HepG2 (cell line): Measurements from ENCODE around the gene CRYBB2. TPM values are rescaled to one million over a fixed set of nuclear protein-coding genes. Genes with fewer than 3 reads are reported as not detected.

Experiments used
- ATAC-seq: fragments of 200-7000 bp; cut with Tn5 transposase; 3 replicates; pipeline ENCODE4 v1.9.1; 2020; ENCODE audit warnings: mild to moderate bottlenecking, moderate library complexity
- BruUV-seq: library from RNA; stranded (reverse); fragments of 400-500 nt; replicated peaks from 2 replicates; lab custom pipeline; 2021; lab: Mats Ljungman, UMichigan
- CTCF ChIA-PET: fragments of 300-600 bp; formaldehyde crosslinking; extraction: SDS; loops from one replicate; lab custom pipeline; 2021; ENCODE audit warnings: low total read pairs, inconsistent platforms, low intra/inter-chr PET ratio; lab: Yijun Ruan, JAX
- POLR2A ChIA-PET: fragments of 350-600 bp; sonication (Branson Sonifier 250); formaldehyde crosslinking; loops from one replicate; lab custom pipeline; 2020; ENCODE audit warnings: antibody characterized with exemption, inconsistent platforms; lab: Yijun Ruan, JAX
- DNase-seq: peaks from one replicate; pipeline ENCODE4 v3.0.0-alpha.2; 2015; ENCODE audit warnings: low spot score
- FAIRE-seq: peaks from 3 replicates; lab custom pipeline; 2011; peaks lifted over from hg19 to GRCh38; lab: Jason Lieb, UNC
- H2AFZ ChIP-seq: one replicate; pipeline ENCODE4 v1.6.1; 2011; ENCODE audit warnings: low read length, inconsistent platforms
- H3K27ac ChIP-seq: fragments of 300-600 bp; 3 replicates; pipeline ENCODE4 v1.8.0; 2011; ENCODE audit warnings: mixed run types, mild to moderate bottlenecking, mixed read lengths, low read length, inconsistent platforms; ENCODE audit not compliant: insufficient read depth; ENCODE audit errors: extremely low read length
- H3K27me3 ChIP-seq, 2 experiments: fragments of 200-600 bp in 1 of 2; 2 replicates in 1 of 2; 3 replicates in 1 of 2; pipeline versions ENCODE4 v1.6.0 to v1.8.0; 2011; ENCODE audit warnings: low read length in 2 of 2, mild to moderate bottlenecking in 2 of 2, moderate library complexity in 2 of 2, inconsistent platforms in 1 of 2; ENCODE audit not compliant: insufficient read depth in 2 of 2, control insufficient read depth in 1 of 2
- H3K36me3 ChIP-seq, 2 experiments: fragments of 200-600 bp in 1 of 2; replicated peaks in 1 of 2; 2 replicates in 1 of 2; 3 replicates in 1 of 2; pipeline versions ENCODE4 v1.5.1 to v1.8.0; 2011; ENCODE audit warnings: low read length in 2 of 2, inconsistent platforms in 1 of 2; ENCODE audit not compliant: insufficient read depth in 2 of 2, control insufficient read depth in 1 of 2
- H3K4me1 ChIP-seq: 2 replicates; pipeline ENCODE4 v1.5.1; 2012; ENCODE audit warnings: low read length, inconsistent platforms; ENCODE audit not compliant: insufficient read depth
- H3K4me2 ChIP-seq: 2 replicates; pipeline ENCODE4 v1.6.0; 2011; ENCODE audit warnings: low read depth, low read length, inconsistent platforms
- H3K4me3 ChIP-seq, 3 experiments: fragments of 200-600 bp in 1 of 3; sonication (generic), shearing (Covaris generic) in 1 of 3; replicated peaks in 1 of 3; 2 replicates each; pipeline ENCODE4 v1.5.1; 2011 to 2016; ENCODE audit warnings: low read length in 3 of 3, inconsistent platforms in 2 of 3, low read depth in 2 of 3, mild to moderate bottlenecking in 2 of 3, control low read depth in 1 of 3, mixed read lengths in 1 of 3; ENCODE audit not compliant: insufficient read depth in 1 of 3
- H3K79me2 ChIP-seq: one replicate; pipeline ENCODE4 v1.6.1; 2011; ENCODE audit warnings: low read length, inconsistent platforms; ENCODE audit not compliant: insufficient read depth
- H3K9ac ChIP-seq: 2 replicates; pipeline ENCODE4 v1.6.0; 2011; ENCODE audit warnings: mild to moderate bottlenecking, low read depth, low read length, inconsistent platforms; ENCODE audit not compliant: insufficient read depth
- H3K9me3 ChIP-seq: 2 replicates; pipeline ENCODE4 v1.5.1; 2012; ENCODE audit warnings: mild to moderate bottlenecking, low read length
- H4K20me1 ChIP-seq: 2 replicates; pipeline ENCODE4 v1.6.0; 2011; ENCODE audit warnings: inconsistent platforms, mild to moderate bottlenecking, low read length, moderate library complexity; ENCODE audit not compliant: insufficient read depth
- CENPX ChIP-seq: sonication (generic); formaldehyde crosslinking; IDR thresholded peaks from 2 replicates; pipeline ENCODE4 v1.9.0; 2021; ENCODE audit warnings: mild to moderate bottlenecking, missing genetic modification reagents, moderate library complexity
- GPN1 ChIP-seq: sonication (generic); formaldehyde crosslinking; IDR thresholded peaks from 2 replicates; pipeline ENCODE4 v1.5.1; 2020; ENCODE audit warnings: missing genetic modification reagents, borderline replicate concordance
- HNF4G ChIP-seq, 2 experiments: sonication (generic) in 1 of 2; formaldehyde crosslinking in 1 of 2; IDR thresholded peaks; 2 replicates each; pipeline versions ENCODE4 v1.4.0 to v1.6.1; 2011 to 2020; ENCODE audit warnings: borderline replicate concordance in 2 of 2, low read depth in 2 of 2, mild to moderate bottlenecking in 2 of 2, low read length in 1 of 2, missing genetic modification reagents in 1 of 2, moderate library complexity in 1 of 2
- KDM5B ChIP-seq: sonication (generic); formaldehyde crosslinking; IDR thresholded peaks from 2 replicates; pipeline ENCODE4 v1.4.0; 2020; ENCODE audit warnings: missing genetic modification reagents, mild to moderate bottlenecking, borderline replicate concordance
- MIXL1 ChIP-seq: IDR thresholded peaks from 2 replicates; pipeline ENCODE4 v1.6.1; 2016
- MLLT10 ChIP-seq: sonication (generic); formaldehyde crosslinking; IDR thresholded peaks from 2 replicates; pipeline ENCODE4 v1.4.0; 2020; ENCODE audit warnings: missing genetic modification reagents
- MXI1 ChIP-seq: IDR thresholded peaks from 3 replicates; pipeline ENCODE4 v1.6.1; 2012; ENCODE audit warnings: low read depth, low read length, inconsistent platforms, borderline replicate concordance
- NFKB2 ChIP-seq: sonication (generic); formaldehyde crosslinking; IDR thresholded peaks from 2 replicates; pipeline ENCODE4 v1.4.0; 2020; ENCODE audit warnings: missing genetic modification reagents, borderline replicate concordance
- RARG ChIP-seq: sonication (generic); formaldehyde crosslinking; IDR thresholded peaks from 2 replicates; pipeline ENCODE4 v1.4.0; 2020; ENCODE audit warnings: low read depth, mild to moderate bottlenecking, missing genetic modification reagents
- SIN3A ChIP-seq: IDR thresholded peaks from 2 replicates; pipeline ENCODE4 v1.6.1; 2011; ENCODE audit warnings: low read depth, mild to moderate bottlenecking, control low read depth, low read length, borderline replicate concordance
- SMYD3 ChIP-seq: sonication (generic); formaldehyde crosslinking; IDR thresholded peaks from 2 replicates; pipeline ENCODE4 v1.8.1; 2023; ENCODE audit warnings: mild to moderate bottlenecking, missing genetic modification reagents
- TBL1XR1 ChIP-seq: fragments of 150-350 bp; IDR thresholded peaks from 2 replicates; pipeline ENCODE4 v1.6.1; 2014; ENCODE audit warnings: borderline replicate concordance, low read length; ENCODE audit not compliant: partially characterized antibody
- U2AF1 ChIP-seq: fragments of 200-400 bp; formaldehyde crosslinking; optimal IDR thresholded peaks from 2 replicates; pipeline ENCODE3; 2017; ENCODE audit warnings: mild to moderate bottlenecking, low read depth, low read length
- ZNF121 ChIP-seq: sonication (generic); formaldehyde crosslinking; IDR thresholded peaks from 2 replicates; pipeline ENCODE4 v1.5.0; 2020; ENCODE audit warnings: mild to moderate bottlenecking, missing genetic modification reagents
- ZNF34 ChIP-seq: sonication (generic); formaldehyde crosslinking; IDR thresholded peaks from 2 replicates; pipeline ENCODE4 v1.4.0; 2020; ENCODE audit warnings: mild to moderate bottlenecking, missing genetic modification reagents, borderline replicate concordance
- ZNF572 ChIP-seq: sonication (generic); formaldehyde crosslinking; IDR thresholded peaks from 2 replicates; pipeline ENCODE4 v1.5.1; 2020; ENCODE audit warnings: mild to moderate bottlenecking, missing genetic modification reagents
- WGBS: methylation state at CpG from one replicate; pipeline ENCODE4 v1.1.6; 2017; ENCODE audit warnings: low lambda C conversion rate; 5-methylcytosine and 5-hydroxymethylcytosine counted together
- in situ Hi-C: cut with HindIII; loops from 2 replicates; pipeline ENCODE4 v1.10.0; 2017; ENCODE audit warnings: low pct_unique_long_range_greater_than_20kb; ENCODE audit not compliant: extremely low pct_ligation_motif_present
- intact Hi-C: fragments of 100-400 bp; cut with micrococcal nuclease; formaldehyde crosslinking; loops from one replicate; pipeline ENCODE4 v1.10.0; 2022; ENCODE audit not compliant: unreplicated experiment
- polyA plus RNA-seq, 8 experiments: library from polyadenylated mRNA; depleted of rRNA in 3 of 8; stranded (reverse) in 7 of 8; unstranded in 1 of 8; fragments of >200 nt; fragmentation: Illumina TruSeq in 4 of 8; extraction: Trizol in 4 of 8; gene quantifications; 2 replicates each; pipeline versions ENCODE4 v1.2.1 to v1.2.3, GENCODE V29; 2011 to 2016; ENCODE audit warnings: low read depth in 4 of 8, missing spikeins in 1 of 8, mixed read lengths in 1 of 8; ENCODE audit not compliant: insufficient read depth in 1 of 8
- total RNA-seq, 5 experiments: library from RNA; depleted of rRNA; stranded (reverse); fragments of >200 nt; fragmentation: Illumina TruSeq; extraction: Trizol; gene quantifications; 2 replicates each; pipeline ENCODE4 v1.2.3, GENCODE V29; 2016; ENCODE audit warnings: low read depth in 1 of 5
- TF ChIP-seq, protein P1 (sequence below): sonication (generic); formaldehyde crosslinking; IDR thresholded peaks from 2 replicates; pipeline ENCODE4 v1.8.1; 2023; ENCODE audit warnings: mild to moderate bottlenecking, inconsistent platforms, moderate library complexity, missing genetic modification reagents, borderline replicate concordance

CRYBB2 gene
- total and polyA plus RNA-seq, 2 of the 13 experiments (the other 11 are each of a cell fraction or from before 2014, with no cell fraction given) = 0.11 to 0.18 TPM

DNA sequence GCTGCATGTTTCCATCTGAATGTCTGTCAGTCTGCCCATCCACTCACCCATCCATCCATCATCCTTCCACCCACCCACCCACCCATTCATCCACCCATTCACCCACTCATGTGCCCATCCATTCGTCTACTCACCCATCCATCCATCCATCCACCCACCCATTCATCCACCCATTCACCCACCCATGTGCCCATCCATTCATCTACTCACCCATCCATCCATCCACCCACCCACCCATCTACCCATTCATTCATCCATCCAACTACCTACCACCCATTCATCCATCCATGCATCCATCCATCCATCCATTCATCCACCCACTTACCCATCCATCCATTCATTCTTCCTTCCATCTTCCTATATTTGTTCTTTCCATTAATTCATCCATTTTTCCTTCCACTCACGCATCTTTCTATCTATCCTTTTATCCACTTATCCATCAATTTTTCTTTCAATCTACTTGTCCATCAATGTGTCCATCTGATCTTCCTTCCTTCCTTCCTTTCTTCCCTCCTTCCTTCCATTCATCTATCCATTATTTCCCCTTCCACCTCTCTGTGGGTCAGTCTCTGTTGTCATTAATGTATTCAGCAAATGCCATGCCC lies 11.8 kb upstream of the CRYBB2 start:
- H2AFZ ChIP-seq = no peak overlapping the region
- no peak overlapping the region for H3K4me2 ChIP-seq
- H4K20me1 ChIP-seq = no peaks in the 10 kb centered on the region
- CTCF ChIA-PET = no interaction called here
- WGBS = 72% methylated on average over 2 of the region's 2 CpGs
- H3K36me3 ChIP-seq = no peaks in the 10 kb centered on the region
- no peak for FAIRE-seq
- no peak overlapping the region for H3K4me3 ChIP-seq
- DNase-seq = no peak
- no peak overlapping the region for H3K9ac ChIP-seq
- H3K9me3 ChIP-seq = no peaks in the 10 kb centered on the region
- no peaks in the 10 kb centered on the region for H3K79me2 ChIP-seq
- POLR2A ChIA-PET = no interaction called here
- H3K27ac ChIP-seq = no peak overlapping the region
- intact Hi-C loops (no loop called here), in situ Hi-C loops (no loop called here)
- BruUV-seq = no TSS peak
- no peak for TF ChIP-seq SMYD3 (CRISPR knock-in tag)
- no peak for TF ChIP-seq MXI1
- no peak for TF ChIP-seq U2AF1
- no peak for TF ChIP-seq NFKB2 (CRISPR knock-in tag)
- TF ChIP-seq ZNF34 (CRISPR knock-in tag) = no peak
- TF ChIP-seq, protein P1, sequence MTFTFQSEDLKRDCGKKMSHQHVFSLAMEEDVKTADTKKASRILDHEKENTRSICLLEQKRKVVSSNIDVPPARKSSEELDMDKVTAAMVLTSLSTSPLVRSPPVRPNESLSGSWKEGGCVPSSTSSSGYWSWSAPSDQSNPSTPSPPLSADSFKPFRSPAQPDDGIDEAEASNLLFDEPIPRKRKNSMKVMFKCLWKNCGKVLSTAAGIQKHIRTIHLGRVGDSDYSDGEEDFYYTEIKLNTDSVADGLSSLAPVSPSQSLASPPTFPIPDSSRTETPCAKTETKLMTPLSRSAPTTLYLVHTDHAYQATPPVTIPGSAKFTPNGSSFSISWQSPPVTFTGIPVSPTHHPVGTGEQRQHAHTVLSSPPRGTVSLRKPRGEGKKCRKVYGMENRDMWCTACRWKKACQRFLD (CRISPR knock-in tag) = no peak
- TF ChIP-seq GPN1 = no peak
- no peak for TF ChIP-seq MIXL1
- H3K4me1 ChIP-seq = peaks cover 15% of the 10 kb centered on the region
- H3K27me3 ChIP-seq = no peaks in the 10 kb centered on the region
- no peak for ATAC-seq

DNA sequence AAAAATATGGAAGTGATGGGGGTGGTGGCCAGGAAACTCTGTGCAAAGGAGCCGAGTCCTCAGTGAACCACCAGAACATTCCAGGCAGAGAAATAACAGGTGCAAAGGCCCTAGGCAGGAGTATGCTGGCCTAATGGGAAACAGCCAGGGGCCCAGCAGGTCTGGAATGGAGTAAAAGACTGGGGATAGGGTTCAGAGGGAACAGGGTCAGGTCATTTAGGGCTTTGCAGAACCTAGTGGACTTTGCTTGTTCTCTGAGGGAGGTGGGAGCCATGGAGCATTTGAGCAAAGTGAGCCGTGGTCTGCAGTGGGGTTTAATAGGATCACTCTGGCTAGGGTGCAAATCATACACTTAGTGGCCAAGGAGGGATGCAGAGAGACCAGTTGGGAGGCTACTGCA lies 11.1 kb upstream of the CRYBB2 start:
- peak; percentile 45 for ATAC-seq
- no peak for TF ChIP-seq CENPX
- no peak for TF ChIP-seq KDM5B (CRISPR knock-in tag)
- no peak for TF ChIP-seq ZNF121 (CRISPR knock-in tag)
- no peak for TF ChIP-seq RARG
- no peak for TF ChIP-seq SIN3A
- TF ChIP-seq ZNF572 = no peak
- TF ChIP-seq MLLT10 (CRISPR knock-in tag) = no peak
- TF ChIP-seq TBL1XR1 = no peak
- TF ChIP-seq HNF4G (IDR thresholded peaks at IDR 0.05; ENCODE audit: borderline replicate concordance, low read depth, low read length) = no peak
- no peak for TF ChIP-seq HNF4G (CRISPR knock-in tag; IDR thresholded peaks at IDR 0.05; ENCODE audit: borderline replicate concordance, low read depth)

More for the DNA sequence above, 11.1 kb upstream of the CRYBB2 start:
- 3% methylated on average over 2 of the region's 2 CpGs for WGBS
- no peak for DNase-seq
- Histone ChIP-seq H3K4me3 (no peak overlapping the region), H3K4me2 (peak overlapping the region; percentile 24), H3K9me3 (no peaks in the 10 kb centered on the region), H4K20me1 (no peaks in the 10 kb centered on the region), H2AFZ (no peak overlapping the region), H3K27ac (no peak overlapping the region), H3K27me3 (no peaks in the 10 kb centered on the region), H3K9ac (no peak overlapping the region), H3K79me2 (no peaks in the 10 kb centered on the region), H3K4me1 (peaks cover 15% of the 10 kb centered on the region), H3K36me3 (no peaks in the 10 kb centered on the region)
- POLR2A ChIA-PET = no interaction called here
- BruUV-seq = no TSS peak
- FAIRE-seq = no peak
- CTCF ChIA-PET = no interaction called here
- in situ Hi-C loops = no loop called here
- intact Hi-C loops = no loop called here
